AG08395 (cell line): Measurements from ENCODE around the gene TMEM184B.
A peak's percentile ranks its signal among the peaks of the same experiment; 100 is the strongest.

Source experiments
- DNase-seq: peaks from one replicate; pipeline ENCODE4 v3.0.0; 2012; ENCODE audit warnings: mixed read lengths, low spot score

TMEM184B gene

DNA sequence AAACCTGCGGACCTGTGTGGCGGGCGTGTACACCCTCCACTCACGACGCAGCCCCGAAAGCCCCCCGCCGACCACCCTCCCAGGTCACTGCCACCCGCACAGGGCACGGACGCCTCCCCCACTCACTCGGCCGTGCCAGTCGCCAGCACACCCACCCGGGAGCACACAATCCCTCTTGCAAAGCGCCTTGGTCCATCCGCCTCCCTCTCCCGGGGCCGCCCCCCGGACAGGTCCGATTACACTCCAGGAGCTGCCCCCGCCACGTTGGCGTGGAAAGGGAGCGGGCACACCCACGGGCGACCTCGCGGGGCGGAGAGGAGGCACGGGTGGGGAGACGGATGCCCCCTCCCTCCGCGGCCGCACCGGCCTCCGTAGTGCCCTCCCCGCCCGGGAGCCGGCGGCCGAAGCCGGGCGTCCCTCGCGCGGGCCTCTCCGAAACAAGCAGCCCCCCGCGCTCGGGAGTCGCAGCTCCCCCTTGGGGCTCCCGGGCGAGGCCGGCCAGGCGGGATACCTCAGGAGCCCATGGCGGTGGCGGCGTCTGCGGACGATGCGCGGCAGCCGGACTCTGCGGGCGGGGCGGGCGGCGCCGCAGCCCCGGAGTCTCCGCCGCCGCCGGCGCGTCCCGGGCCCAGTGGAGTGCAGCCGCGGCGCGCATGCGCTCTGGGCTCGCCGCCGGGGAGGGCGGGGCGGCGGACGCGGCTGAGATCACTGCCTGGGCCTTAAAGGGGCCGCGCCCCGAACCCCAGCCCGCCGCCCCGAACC lies at the start of gene TMEM184B:
TSS of gene TMEM184B (minus strand) at position 638 of the 762 bp plus-strand sequence. CDS start 25,049 bp downstream, outside the sequence.
- peak; percentile 97 for DNase-seq

DNA sequence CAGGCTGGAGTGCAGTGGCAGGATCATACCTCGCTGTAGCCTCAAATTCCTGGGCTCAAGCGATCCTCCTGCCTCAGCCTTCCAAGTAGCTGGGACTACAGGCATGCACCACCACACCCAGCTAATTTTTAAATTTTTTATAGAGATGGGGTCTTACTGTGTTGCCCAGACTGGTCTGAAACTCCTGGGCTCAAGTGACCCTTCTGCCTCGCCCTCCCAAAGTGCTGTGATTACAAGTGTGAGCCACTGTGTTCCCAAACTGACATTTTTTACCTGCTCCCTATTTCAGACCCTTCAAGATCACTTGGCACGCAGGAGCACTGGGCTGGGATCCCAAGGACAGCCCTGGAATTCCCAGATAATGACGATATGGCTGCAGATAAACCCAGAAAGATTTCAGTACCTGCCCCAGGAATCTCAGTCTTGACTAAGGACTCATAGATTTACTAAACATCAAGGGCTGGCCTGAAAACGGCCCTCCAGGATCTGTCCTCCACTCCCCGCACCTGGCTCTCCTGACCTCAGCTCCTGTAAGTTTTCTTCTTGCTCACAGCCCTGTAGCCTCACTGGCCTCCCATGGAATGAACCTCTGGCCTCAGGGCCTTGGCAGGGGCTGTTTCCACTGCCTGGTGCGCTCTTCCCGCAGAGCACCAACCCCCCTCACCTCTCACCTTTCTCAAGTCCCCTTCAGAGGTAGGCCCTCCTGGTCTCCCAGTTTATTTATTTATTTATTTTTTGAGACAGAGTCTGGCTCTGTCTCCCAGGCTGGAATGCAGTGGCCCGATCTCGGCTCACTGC lies 48.0 kb upstream of the TMEM184B start:
- DNase-seq = no peak

DNA sequence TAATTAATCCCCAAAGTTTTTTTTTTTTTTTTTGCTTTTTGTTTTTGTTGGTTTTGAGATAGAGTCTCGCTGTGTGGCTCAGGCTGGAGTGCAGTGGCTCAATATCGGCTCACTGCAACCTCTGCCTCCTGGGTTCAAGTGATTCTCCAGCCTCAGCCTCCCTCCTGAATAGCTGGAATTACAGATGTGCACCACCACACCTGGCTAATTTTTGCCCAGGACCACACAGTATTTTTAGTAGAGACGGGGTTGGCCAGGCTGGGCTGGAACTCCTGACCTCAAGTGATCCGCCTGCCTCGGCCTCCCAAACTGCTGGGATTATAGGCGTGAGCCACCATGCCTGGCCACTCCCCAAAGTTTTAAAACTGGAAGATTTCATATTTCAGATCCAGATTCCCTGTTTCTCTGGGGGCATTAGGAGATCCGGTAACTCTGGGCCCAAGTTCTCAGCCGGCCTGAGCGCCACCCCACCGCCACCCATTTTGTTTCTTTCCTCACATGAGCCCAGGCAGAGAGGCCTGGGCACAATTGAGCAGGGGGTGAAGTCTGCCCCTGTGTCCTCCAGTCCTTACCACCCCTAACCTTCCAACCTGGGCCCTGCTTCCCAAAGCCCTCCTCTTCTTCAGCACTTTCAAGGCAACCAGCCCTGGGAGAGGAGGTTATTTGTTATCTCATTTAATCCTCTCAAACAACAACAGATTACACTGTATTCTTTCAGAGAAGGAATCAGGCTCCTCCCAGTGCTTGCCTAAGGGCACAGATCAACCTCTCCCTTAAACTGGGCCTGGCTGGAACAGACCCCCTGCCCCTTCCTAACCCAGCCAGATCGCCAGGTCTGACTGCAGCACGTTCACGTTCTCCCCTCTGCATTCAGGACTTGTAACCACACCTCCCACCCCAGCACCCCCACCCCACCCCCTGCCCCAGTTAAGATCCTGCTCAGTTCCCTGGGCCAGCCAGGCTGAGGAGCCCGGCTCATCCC lies 46.3 kb upstream of the TMEM184B start:
- DNase-seq = no peak

DNA sequence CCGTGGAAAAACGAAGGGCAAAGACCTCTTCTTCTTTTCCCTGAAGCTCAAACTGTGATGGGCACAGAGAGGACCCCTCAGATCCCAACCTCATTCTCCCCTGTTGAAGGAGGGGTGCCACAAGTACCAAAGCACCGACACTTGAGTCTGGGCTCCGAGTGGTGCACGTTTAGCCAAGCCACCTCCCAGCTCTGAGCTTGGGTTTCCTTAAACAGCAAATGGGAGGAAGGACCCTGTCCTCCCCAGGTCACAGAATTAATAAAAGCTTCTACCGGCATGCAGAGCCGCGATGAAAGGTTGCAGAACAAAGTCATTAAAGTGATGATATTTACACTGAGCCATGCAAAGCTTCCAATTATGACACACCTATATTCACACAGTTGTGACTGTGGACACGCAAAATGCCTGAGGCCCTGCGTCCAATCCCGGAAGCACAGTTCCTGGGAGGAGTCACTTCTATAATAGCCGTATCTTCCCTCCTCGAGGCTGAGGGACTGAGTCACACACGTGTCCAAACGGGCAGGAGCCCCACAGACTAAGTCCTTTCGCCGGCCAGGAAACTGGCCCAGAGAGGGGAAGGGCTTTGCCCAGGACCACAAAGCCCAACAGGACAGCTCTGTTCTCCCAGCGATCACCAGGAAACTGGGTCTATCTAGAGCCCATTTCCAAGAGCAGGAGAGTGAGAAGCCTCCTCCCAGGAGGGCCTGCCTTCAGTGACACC lies 45.3 kb upstream of the TMEM184B start:
- DNase-seq = peak; percentile 95

DNA sequence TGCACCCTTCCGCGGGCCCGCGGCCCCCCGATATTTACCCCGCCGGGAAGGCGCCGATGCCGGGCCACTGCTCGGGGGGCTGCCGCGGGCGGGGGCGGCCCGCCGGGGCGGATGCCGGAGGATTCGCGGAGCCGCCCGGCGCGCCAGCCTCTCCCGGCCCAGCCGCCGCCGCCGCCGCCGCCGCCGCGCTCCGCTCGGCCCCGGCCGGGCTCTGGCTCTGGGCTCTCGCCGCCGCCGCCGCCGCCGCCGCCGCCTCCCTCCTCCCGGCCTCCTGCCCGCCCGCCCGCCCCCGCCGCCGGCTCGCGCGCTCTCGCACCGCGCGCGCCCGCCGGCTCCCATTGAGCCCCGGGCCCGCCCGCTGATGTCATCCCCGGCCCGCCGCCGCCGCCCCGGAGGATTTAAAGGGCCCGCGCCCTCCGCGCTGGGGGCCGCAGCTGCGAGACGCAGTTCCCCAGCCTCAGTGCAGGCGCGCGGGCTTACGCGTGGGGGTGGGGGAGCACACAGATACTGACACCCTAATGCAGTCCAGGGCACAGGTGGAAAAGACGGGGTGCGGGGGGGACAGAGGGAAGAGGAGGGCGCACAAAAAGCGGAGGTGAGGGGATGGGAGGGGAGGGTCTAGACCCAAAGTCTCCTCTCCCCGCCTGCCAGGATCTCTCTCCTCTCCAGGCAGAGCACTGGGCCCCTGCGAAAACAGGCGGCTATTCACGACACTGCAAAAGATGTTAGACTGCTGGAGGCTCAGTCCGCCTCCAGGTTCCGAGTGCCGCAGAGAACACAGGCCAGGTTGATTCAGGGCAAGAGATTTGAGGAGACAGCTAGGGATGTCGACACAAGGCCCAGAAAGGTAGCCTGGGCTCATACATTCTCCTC lies 44.5 kb upstream of the TMEM184B start, which contains the start of gene CSNK1E:
TSS of gene CSNK1E (minus strand) at position 312 of the 873 bp plus-strand sequence. CDS start 3,276 bp downstream, outside the sequence.
- DNase-seq = peak; percentile 81

DNA sequence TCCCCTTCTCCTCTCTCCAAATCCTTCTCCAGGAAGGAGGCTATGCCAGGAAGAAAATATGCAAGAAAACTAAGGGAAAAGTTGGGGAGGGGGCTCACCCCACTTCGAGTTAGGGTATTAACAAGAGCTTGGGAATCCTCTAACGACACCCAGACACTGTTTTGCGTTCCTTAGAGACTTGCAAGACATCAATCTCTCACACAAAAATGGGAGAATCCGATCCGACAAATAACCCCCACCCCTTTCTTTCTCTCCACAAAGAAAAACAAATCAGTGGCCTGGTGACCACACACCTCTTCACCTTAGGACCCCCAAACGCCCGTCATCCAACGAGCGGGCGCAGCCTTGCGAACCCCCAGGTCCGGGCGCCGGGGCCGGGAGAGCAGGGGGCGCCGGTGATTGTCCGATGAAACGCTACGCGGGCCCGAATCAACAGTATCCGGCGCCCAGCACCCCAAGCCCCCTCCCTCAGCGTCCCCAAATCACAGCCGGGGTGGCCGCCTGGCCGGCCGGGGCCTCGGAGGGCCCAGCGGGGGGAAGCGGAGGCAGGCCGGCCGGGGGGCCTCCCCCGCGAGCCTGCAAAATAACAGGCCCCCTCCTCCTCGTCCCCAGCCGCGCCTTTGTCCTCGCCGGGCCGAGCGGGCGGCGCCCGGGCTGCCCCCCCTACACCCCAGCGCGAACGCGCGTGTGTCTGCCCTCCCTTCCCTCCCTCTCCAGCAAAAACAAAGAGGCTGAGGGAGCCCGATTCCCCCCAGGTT lies 43.7 kb upstream of the TMEM184B start:
- DNase-seq = peak; percentile 67

DNA sequence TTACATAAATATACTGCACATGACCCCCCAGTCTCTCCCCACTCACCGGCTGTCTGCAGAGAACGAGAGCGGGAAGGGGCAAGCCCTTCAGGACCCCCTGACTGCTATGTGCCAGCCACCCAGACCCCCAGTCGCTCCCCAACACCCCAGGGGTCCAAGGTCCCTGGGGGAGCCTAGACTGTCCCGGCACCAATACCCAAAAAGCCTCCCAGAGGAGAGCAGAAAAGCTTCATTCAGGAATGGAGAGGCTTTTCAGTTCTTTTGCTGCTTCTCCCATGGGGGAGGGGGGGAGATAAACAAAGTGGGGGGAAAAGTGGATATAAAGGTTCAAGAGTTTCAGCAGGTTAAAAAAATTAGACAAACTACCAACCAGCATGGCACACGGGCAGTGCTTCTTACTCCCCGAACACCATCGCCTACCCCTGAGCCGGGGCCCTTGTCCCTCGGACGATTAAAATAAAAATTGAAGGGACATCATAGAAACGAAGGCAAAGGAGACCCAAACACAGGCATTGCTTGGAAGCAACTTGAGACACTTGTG lies 43.1 kb upstream of the TMEM184B start:
- no peak for DNase-seq

DNA sequence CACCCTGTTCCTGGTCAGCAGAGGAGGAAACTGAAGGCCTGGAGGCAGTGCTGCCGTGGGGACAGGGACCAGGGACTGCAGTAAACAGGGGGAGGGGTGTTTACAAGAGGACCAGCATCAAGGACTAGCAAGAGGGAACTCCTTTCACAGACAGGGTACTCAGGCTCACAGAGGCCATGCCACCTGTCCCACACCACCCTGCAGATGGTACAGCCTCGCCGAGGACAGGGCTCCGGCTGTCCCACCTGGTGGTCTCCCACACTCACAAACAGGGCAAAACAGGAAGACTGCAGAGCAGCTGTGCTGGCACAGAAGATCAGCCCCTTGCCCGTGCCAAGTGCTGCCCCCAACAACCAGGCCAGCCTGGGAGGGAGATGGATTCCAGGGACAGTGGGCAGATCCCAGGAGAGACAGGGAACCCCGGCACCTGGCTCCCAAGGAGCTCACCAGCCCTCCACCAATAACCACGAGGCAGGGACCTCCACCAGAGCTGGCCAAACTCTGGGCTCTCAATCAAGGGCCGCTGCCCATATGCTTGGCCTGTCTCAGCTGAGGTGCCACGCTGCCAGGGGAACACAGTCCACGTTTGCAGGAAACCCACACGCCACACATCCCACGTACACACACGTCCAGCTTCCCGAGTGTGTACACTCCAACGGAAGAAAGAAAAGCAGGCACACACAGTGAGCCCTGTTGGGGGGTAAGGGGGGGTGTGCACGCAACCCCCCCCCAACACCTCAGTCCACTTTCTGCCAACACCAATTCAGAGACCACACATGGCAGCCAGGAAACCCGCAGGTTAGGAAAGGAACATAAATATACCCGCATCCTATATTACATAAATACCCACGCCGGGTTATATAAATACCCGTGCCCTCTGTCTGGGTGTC lies 42.4 kb upstream of the TMEM184B start:
- no peak for DNase-seq

DNA sequence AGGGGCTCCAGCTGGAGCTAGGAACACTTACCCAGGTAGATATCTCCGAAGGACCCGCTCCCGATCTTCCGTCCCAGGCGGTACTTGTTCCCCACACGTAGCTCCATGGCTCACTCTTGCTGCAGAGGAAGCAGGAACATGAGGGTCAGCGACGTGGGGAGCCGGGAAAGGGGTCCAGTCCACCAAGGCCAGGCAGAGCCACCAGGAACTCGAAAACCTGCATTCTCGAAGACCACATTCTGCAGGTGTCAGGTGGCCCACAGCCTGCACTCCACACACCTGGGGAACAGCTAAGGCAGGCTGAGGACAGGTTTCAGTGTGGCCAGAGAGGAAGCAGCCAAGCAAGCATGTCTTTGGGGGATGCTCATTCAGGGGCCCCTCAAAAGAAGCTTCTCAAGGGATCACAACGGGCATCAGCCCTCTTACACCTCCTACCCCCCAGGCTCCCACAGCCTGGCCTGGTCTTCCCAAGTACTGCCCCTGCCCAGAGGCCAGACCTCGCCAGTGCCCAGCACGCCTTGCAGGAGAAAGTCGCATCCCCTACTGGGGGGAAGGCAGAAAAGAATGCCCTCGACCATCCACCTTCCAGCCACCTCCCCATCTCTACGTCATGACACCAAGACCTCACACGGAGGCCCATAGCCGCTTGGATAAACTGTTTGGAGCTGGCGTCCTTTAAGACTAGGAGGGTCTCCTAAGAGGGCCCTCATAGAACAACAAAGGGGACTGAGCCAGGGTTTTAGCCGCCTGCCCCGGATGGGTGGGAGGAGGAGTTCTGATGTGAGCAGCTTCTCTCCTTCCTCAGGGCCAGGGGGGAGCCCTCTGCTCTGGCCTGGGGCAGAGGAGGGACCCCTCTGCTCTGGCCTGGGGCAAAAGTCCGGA lies 41.5 kb upstream of the TMEM184B start:
- DNase-seq = no peak

DNA sequence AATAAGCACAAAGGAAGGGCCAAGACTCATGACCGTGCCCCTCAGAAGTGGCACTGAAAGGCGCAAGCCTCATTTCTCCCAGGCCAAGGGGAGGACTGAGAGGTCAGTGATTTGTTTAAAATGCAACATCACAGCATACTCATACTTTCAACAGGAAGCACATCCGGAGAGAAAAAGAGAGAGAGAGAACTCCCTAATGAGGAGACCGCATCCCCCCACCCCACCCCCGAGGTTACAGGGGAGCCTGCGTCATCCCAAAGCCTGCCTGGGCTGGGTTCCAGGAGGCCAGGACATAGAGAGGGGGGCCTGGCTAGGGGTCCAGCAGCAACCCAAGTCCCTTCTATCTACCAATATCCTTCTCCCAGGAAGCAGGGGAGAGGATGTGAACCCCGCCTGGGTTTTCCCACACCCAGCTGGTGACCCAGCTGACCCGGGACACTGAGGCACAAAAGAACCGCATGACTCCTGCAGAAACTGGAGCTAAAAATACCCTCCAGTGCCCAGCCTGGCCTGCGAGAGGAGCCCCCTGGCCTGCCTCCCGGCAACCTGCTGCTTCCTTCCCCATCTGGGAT lies 40.7 kb upstream of the TMEM184B start:
- peak; percentile 79 for DNase-seq

DNA sequence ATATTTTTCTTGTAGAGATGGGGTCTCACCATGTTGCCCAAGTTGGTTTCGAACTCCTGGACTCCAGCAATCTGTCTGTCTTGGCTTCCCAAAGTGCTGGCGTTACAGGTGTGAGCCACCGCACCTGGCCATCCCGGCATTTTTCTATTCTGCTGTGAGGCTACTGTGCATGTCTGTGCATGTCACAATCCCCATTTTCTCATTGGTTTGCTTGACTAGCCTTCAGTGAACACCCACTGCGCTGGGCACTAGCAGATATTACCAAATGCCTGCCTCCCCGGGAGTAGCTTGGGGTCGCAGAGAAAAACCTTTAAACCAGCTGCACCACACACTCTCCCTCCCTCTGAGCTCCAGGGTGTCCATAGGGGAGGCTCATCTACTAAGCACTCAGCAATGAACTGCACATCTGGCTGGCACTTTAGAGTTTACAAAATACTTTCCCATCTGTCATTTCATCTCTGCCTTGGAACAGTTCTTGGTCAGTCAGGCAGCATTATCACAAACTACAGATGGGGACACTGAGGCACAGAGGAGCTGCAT lies 39.5 kb upstream of the TMEM184B start:
- DNase-seq = no peak

DNA sequence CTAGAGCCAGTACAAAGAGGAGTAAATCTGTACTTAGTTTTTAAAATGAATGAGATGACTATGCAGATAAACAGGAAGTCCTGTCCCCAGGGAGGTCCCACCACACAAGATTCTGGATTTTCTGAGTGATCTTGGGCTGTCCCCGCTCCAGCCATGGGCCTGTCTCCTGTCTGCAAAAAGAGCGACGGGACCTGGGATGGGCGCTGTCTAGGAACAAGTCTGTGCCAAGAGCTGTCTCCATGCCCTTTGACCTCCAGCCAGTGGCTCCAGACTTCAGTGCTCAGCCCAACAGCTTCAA lies 38.5 kb upstream of the TMEM184B start:
- no peak for DNase-seq

DNA sequence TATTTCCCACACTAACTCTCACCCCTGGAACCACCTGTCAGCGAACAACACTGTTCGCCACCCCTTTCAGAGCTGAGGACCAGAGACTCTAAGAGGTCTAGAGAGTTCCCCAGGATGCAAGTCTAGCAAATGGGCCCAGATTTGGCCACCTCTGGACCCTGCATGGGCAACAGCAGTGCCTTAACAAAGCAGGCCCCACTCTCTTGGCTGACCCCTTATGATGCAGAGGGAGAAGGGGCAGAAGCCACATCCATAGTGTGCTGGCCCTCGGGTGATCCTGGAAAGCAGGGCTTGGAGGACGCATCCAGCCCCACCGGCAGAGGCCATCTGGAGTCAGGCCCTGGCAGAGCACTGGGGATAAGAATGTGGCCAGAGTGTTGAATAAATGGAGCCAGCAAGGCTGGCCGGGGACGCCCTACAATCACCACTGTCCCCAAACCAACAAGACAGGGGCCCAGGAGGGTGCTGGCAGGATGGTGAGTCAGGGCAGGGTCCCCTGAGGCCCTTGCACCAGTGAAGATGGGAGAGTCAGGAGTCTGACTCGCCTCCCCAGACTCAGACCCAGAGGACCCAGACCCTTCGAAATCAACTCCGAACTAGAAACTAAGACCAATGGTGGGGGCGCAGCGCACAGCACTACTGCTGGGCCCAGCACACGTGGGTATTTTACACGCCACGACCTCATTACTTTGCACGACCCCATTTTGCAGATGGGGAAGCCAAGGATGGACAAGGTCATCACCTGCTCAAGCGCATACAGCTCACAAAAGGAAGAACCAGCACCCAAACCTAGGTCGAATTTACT lies 37.9 kb upstream of the TMEM184B start:
- DNase-seq = no peak

DNA sequence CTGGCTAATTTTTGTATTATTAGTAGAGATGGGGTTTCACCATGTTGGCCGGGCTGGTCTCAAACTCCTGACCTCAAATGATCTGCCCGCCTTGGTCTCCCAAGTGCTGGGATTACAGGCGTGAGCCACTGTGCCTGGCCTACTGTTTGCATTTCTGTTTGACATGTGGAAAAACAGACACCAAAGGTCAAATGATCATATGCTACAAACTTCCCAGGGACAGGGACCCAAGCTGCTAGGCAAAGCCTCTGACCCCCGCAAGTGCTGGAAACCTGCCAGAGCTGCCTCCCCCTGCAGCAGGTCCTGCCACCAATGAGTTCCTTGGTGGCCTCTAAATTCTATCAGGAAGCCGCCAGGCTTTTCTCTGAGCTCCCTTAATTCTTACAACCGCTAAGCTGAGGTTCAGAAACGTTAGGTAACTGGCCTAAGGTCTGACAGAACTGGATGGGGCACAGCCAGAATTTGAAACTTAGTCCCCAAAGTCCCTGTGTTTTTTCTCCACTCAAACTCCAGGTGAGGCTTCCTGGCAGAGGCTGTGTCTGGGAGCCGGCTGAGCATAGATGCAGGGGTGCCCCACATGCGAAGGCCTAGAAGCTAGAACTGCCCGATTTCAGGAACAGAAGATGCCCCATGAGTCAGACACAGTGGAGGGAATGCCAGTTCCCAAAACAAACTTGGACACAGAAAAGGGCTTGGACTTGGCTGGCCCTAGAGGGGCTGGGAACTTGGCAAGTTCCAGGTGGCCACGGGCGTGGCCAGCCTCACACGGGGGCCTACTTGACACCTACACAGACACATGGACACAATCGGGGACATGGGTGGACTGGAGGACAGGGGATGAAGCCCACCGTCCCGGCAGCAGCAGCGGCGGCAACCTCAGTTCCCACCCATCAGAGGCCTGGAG lies 37.1 kb upstream of the TMEM184B start:
- no peak for DNase-seq
